Osteoblast (primary cell): ENCODE measurements around the gene VAV3. TPM values are rescaled to one million over a fixed set of nuclear protein-coding genes. Genes with fewer than 3 reads are reported as not detected.

Source experiments
- DNase-seq: peaks from one replicate; pipeline ENCODE4 v3.0.0; 2011; ENCODE audit warnings: low spot score, mixed read lengths; ENCODE audit not compliant: insufficient read length; ENCODE audit errors: missing footprints
- H2AFZ ChIP-seq: 2 replicates; pipeline ENCODE4 v1.6.0; 2011; ENCODE audit warnings: mild to moderate bottlenecking, low read length
- H3K27ac ChIP-seq: 2 replicates; pipeline ENCODE4 v1.5.1; 2011; ENCODE audit warnings: mild to moderate bottlenecking, low read depth, low read length, moderate library complexity
- H3K27me3 ChIP-seq: 2 replicates; pipeline ENCODE4 v1.6.0; 2012; ENCODE audit warnings: mild to moderate bottlenecking, control low read depth, inconsistent platforms, low read length, moderate library complexity; ENCODE audit not compliant: insufficient read depth
- H3K36me3 ChIP-seq: 2 replicates; pipeline ENCODE4 v1.5.1; 2011; ENCODE audit warnings: mild to moderate bottlenecking, low read length, control low read depth, moderate library complexity; ENCODE audit not compliant: insufficient read depth
- H3K4me1 ChIP-seq: 2 replicates; pipeline ENCODE4 v1.5.1; 2011; ENCODE audit warnings: mild to moderate bottlenecking, low read length, control low read depth, moderate library complexity; ENCODE audit not compliant: insufficient read depth
- H3K4me2 ChIP-seq: 2 replicates; pipeline ENCODE4 v1.6.0; 2011; ENCODE audit warnings: mild to moderate bottlenecking, low read length; ENCODE audit not compliant: insufficient read depth
- H3K4me3 ChIP-seq: fragments of 200-600 bp; sonication (generic); 3 replicates; pipeline ENCODE4 v1.5.1; 2012; ENCODE audit warnings: mild to moderate bottlenecking, low read length, inconsistent platforms; ENCODE audit not compliant: insufficient read depth
- H3K79me2 ChIP-seq: 2 replicates; pipeline ENCODE4 v1.6.0; 2012; ENCODE audit warnings: mild to moderate bottlenecking, low read length, control low read depth, inconsistent platforms; ENCODE audit not compliant: insufficient read depth
- H3K9me3 ChIP-seq: 2 replicates; pipeline ENCODE4 v1.5.1; 2011; ENCODE audit warnings: low read depth, low read length, control low read depth
- H4K20me1 ChIP-seq: 2 replicates; pipeline ENCODE4 v1.6.0; 2012; ENCODE audit warnings: mild to moderate bottlenecking, low read length, control low read depth; ENCODE audit not compliant: insufficient read depth
- CTCF ChIP-seq: IDR thresholded peaks from 2 replicates; pipeline ENCODE4 v1.5.1; 2011; ENCODE audit warnings: mild to moderate bottlenecking, low read depth, low read length, moderate library complexity; ENCODE audit errors: extremely low read depth
- total RNA-seq: library from RNA; depleted of rRNA; stranded (reverse); fragments of >200 nt; gene quantifications from 2 replicates; pipeline ENCODE4 v1.2.3, GENCODE V29; 2012

VAV3 gene
- total RNA-seq, 1 donor: 0.72 TPM

- no peaks in the 10 kb centered on the region for H3K27me3 ChIP-seq
These were observed 129.8 kb downstream of the VAV3 start for GRCh38 chr1:107835151-107835670.

GRCh38 chr1:107833061-107833460 lies 131.9 kb downstream of the VAV3 start:
- Histone ChIP-seq H3K27ac (no peak overlapping the region), H3K4me3 (no peak overlapping the region), H3K4me1 (no peaks in the 10 kb centered on the region), H3K4me2 (no peak overlapping the region), H2AFZ (no peak overlapping the region), H3K27me3 (no peaks in the 10 kb centered on the region), H3K79me2 (no peaks in the 10 kb centered on the region), H3K9me3 (no peaks in the 10 kb centered on the region), H4K20me1 (no peaks in the 10 kb centered on the region), H3K36me3 (no peaks in the 10 kb centered on the region)
- no peak for TF ChIP-seq CTCF
- no peak for DNase-seq

More at GRCh38 chr1:107835151-107835670, 129.8 kb downstream of the VAV3 start:
- Histone ChIP-seq H3K9me3 (no peaks in the 10 kb centered on the region), H3K27ac (no peak overlapping the region), H2AFZ (no peak overlapping the region), H4K20me1 (no peaks in the 10 kb centered on the region), H3K4me2 (no peak overlapping the region), H3K36me3 (no peaks in the 10 kb centered on the region), H3K4me3 (no peak overlapping the region), H3K4me1 (no peaks in the 10 kb centered on the region), H3K79me2 (no peaks in the 10 kb centered on the region)
- no peak for DNase-seq
- no peak for TF ChIP-seq CTCF

- Histone ChIP-seq H3K36me3 (no peaks in the 10 kb centered on the region), H3K27ac (no peak overlapping the region), H3K79me2 (no peaks in the 10 kb centered on the region), H3K9me3 (no peaks in the 10 kb centered on the region), H3K27me3 (no peaks in the 10 kb centered on the region), H3K4me2 (no peak overlapping the region), H3K4me3 (no peak overlapping the region), H4K20me1 (no peaks in the 10 kb centered on the region), H2AFZ (no peak overlapping the region), H3K4me1 (no peaks in the 10 kb centered on the region)
- DNase-seq: no peak
- TF ChIP-seq CTCF: no peak
These were observed 133.1 kb downstream of the VAV3 start for GRCh38 chr1:107831921-107832320.

- no peak overlapping the region for H3K4me3 ChIP-seq
- H4K20me1 ChIP-seq: no peaks in the 10 kb centered on the region
- H3K9me3 ChIP-seq: no peaks in the 10 kb centered on the region
- no peak overlapping the region for H2AFZ ChIP-seq
- no peaks in the 10 kb centered on the region for H3K79me2 ChIP-seq
- no peaks in the 10 kb centered on the region for H3K27me3 ChIP-seq
- no peak overlapping the region for H3K4me2 ChIP-seq
- H3K27ac ChIP-seq: no peak overlapping the region
- no peaks in the 10 kb centered on the region for H3K4me1 ChIP-seq
- no peak for DNase-seq
- no peaks in the 10 kb centered on the region for H3K36me3 ChIP-seq
- TF ChIP-seq CTCF: no peak
These were observed 134.5 kb downstream of the VAV3 start for GRCh38 chr1:107830526-107830925.
